SK-N-SH (cell line): ENCODE results near the gene PPP2R5C. TPM values are rescaled to one million over a fixed set of nuclear protein-coding genes. Genes with fewer than 3 reads are reported as not detected.

Source experiments
- CTCF ChIA-PET: fragments of 300-600, 350-600 bp; formaldehyde crosslinking; extraction: SDS; loops from one replicate; lab custom pipeline; 2021; lab: Yijun Ruan, JAX
- POLR2A ChIA-PET: fragments of 350-600 bp; sonication (Branson Sonifier 250); formaldehyde crosslinking; extraction: SDS; loops from one replicate; lab custom pipeline; 2020; ENCODE audit warnings: antibody characterized with exemption, inconsistent platforms; lab: Yijun Ruan, JAX
- DNase-seq: peaks from one replicate; pipeline ENCODE4 v3.0.0; 2012
- H2AFZ ChIP-seq: fragments of 200-600 bp; sonication (generic); 2 replicates; pipeline ENCODE4 v1.8.1; 2016; ENCODE audit warnings: antibody characterized with exemption, mild to moderate bottlenecking, low read depth
- H3F3A ChIP-seq: fragments of 200-600 bp; sonication (generic); replicated peaks from 2 replicates; pipeline ENCODE3; 2016; ENCODE audit warnings: antibody characterized with exemption, mild to moderate bottlenecking; ENCODE audit not compliant: insufficient read depth
- H3K27ac ChIP-seq, 2 experiments: fragments of 200-500 bp in 1 of 2; fragments of 200-600 bp in 1 of 2; sonication (Bioruptor generic) in 1 of 2; sonication (generic), shearing (Covaris generic) in 1 of 2; 2 replicates each; pipeline versions ENCODE4 v1.5.1 to v1.6.1; 2014 to 2016; ENCODE audit warnings: low read depth in 2 of 2, inconsistent platforms in 1 of 2, low read length in 1 of 2, mild to moderate bottlenecking in 1 of 2, mixed read lengths in 1 of 2
- H3K27me3 ChIP-seq: fragments of 200-600 bp; sonication (generic), shearing (Covaris generic); 2 replicates; pipeline ENCODE4 v1.6.1; 2016; ENCODE audit warnings: mixed run types; ENCODE audit not compliant: insufficient read depth
- H3K36me3 ChIP-seq, 2 experiments: fragments of 200-500 bp in 1 of 2; fragments of 200-600 bp in 1 of 2; sonication (Bioruptor generic) in 1 of 2; sonication (generic) in 1 of 2; replicated peaks in 1 of 2; 2 replicates each; pipeline versions ENCODE3 to v1.5.1; 2014 to 2016; ENCODE audit warnings: low read length in 1 of 2, mild to moderate bottlenecking in 1 of 2; ENCODE audit not compliant: insufficient read depth in 2 of 2, control insufficient read depth in 1 of 2
- H3K4me1 ChIP-seq, 2 experiments: fragments of 200-500 bp in 1 of 2; fragments of 200-600 bp in 1 of 2; sonication (Bioruptor generic) in 1 of 2; sonication (generic), shearing (Covaris generic) in 1 of 2; 2 replicates each; pipeline versions ENCODE4 v1.5.1 to v1.6.1; 2014 to 2016; ENCODE audit warnings: low read depth in 1 of 2, low read length in 1 of 2, mixed run types in 1 of 2; ENCODE audit not compliant: insufficient read depth in 2 of 2, control insufficient read depth in 1 of 2
- H3K4me2 ChIP-seq: fragments of 200-600 bp; sonication (generic), shearing (Covaris generic); 2 replicates; pipeline ENCODE4 v1.6.1; 2017; ENCODE audit warnings: mixed run types
- H3K4me3 ChIP-seq, 2 experiments: fragments of 200-500 bp in 1 of 2; fragments of 200-600 bp in 1 of 2; sonication (Bioruptor generic) in 1 of 2; sonication (generic), shearing (Covaris generic) in 1 of 2; 2 replicates each; pipeline versions ENCODE4 v1.5.1 to v1.8.1; 2014 to 2016; ENCODE audit warnings: low read depth in 2 of 2, inconsistent platforms in 1 of 2, low read length in 1 of 2, mild to moderate bottlenecking in 1 of 2, mixed read lengths in 1 of 2, moderate library complexity in 1 of 2
- H3K79me2 ChIP-seq: fragments of 200-600 bp; sonication (generic); 2 replicates; pipeline ENCODE4 v1.8.1; 2017; ENCODE audit warnings: mild to moderate bottlenecking; ENCODE audit not compliant: insufficient read depth
- H3K9ac ChIP-seq: fragments of 200-600 bp; sonication (generic); 2 replicates; pipeline ENCODE4 v1.6.1; 2017; ENCODE audit warnings: mixed run types
- H3K9me2 ChIP-seq: fragments of 200-600 bp; sonication (generic); 2 replicates; pipeline ENCODE4 v1.6.1; 2017; ENCODE audit warnings: mixed run types
- H3K9me3 ChIP-seq: fragments of 200-600 bp; sonication (generic); 2 replicates; pipeline ENCODE4 v1.6.1; 2017; ENCODE audit warnings: mixed run types, mild to moderate bottlenecking, moderate library complexity
- H4K20me1 ChIP-seq: fragments of 200-600 bp; sonication (generic); 2 replicates; pipeline ENCODE4 v1.6.1; 2017; ENCODE audit warnings: mild to moderate bottlenecking, mixed run types; ENCODE audit not compliant: insufficient read depth
- ELF1 ChIP-seq: IDR thresholded peaks from 2 replicates; pipeline ENCODE4 v1.4.0; 2012
- EZH2phosphoT487 ChIP-seq: fragments of 200-600 bp; sonication (generic); IDR thresholded peaks from 2 replicates; pipeline ENCODE4 v1.6.1; 2017; ENCODE audit warnings: low read depth, mixed run types, mild to moderate bottlenecking, antibody characterized with exemption, moderate library complexity, borderline replicate concordance
- GABPA ChIP-seq: IDR thresholded peaks from 2 replicates; pipeline ENCODE4 v1.4.0; 2012; ENCODE audit warnings: low read depth, mild to moderate bottlenecking
- MAX ChIP-seq: IDR thresholded peaks from 2 replicates; pipeline ENCODE4 v1.4.0; 2012; ENCODE audit warnings: low read depth
- PBX3 ChIP-seq: IDR thresholded peaks from 2 replicates; pipeline ENCODE4; 2012
- RCOR1 ChIP-seq: fragments of 150-350 bp; IDR thresholded peaks from 2 replicates; pipeline ENCODE4 v1.6.1; 2017; ENCODE audit warnings: antibody characterized with exemption, low read length
- SIN3A ChIP-seq: IDR thresholded peaks from 2 replicates; pipeline ENCODE4 v1.6.1; 2012; ENCODE audit warnings: low read depth, mild to moderate bottlenecking, low read length, moderate library complexity, borderline replicate concordance
- SMC3 ChIP-seq: IDR thresholded peaks from 2 replicates; pipeline ENCODE4 v1.6.1; 2012; ENCODE audit warnings: low read depth, low read length, improper control_type of control experiment
- ZBTB33 ChIP-seq: IDR thresholded peaks from 2 replicates; pipeline ENCODE4 v1.4.0; 2012; ENCODE audit warnings: low read depth, borderline replicate concordance
- WGBS: methylation state at CpG from one replicate; pipeline ENCODE4 v1.1.6; 2017; ENCODE audit warnings: low lambda C conversion rate; 5-methylcytosine and 5-hydroxymethylcytosine counted together
- polyA plus RNA-seq, 3 experiments: library from polyadenylated mRNA; depleted of rRNA; stranded (reverse); fragments of >200 nt; gene quantifications; 2 replicates each; pipeline ENCODE4 v1.2.3, GENCODE V29; 2012

Gene PPP2R5C
- polyA plus RNA-seq, 1 of the 3 experiments (the other 2 are of a cell fraction) = 43.7 TPM

GRCh38 chr14:101791919-101792572 is 30.5 kb downstream of the PPP2R5C start:
- H3K9me2 ChIP-seq = no peaks in the 10 kb centered on the region
- peak overlapping the region; percentile 39; the same call in 1 of the 2 replicates for H3K9ac ChIP-seq
- ChIA-PET CTCF (interaction anchor here (1.6 to 1.7 kb wide), 2 partner anchors 16 to 21 kb away, joined by 6 to 7 read pairs; no protein-coding TSS in a partner anchor), POLR2A (no interaction called here)
- H3K4me2 ChIP-seq = peak overlapping the region; percentile 69
- DNase-seq = no peak
- peak overlapping the region; percentile 10 to 32; a peak in 3 of 4 replicates for H3K4me3 ChIP-seq
- H3K36me3 ChIP-seq = no peaks in the 10 kb centered on the region
- H3F3A ChIP-seq = no peaks in the 10 kb centered on the region
- no peaks in the 10 kb centered on the region for H3K27me3 ChIP-seq
- no peak for TF ChIP-seq ZBTB33
- TF ChIP-seq MAX = peak; percentile 31; the same call in 1 of the 2 replicates
- no peak for TF ChIP-seq SIN3A
- H3K4me1 ChIP-seq = peaks cover 0 to 19% of the 10 kb centered on the region in 2 experiments; a peak in 2 of 4 replicates
- H3K79me2 ChIP-seq = no peaks in the 10 kb centered on the region
- H4K20me1 ChIP-seq = no peaks in the 10 kb centered on the region
- H2AFZ ChIP-seq = peak overlapping the region; percentile 61
- no peaks in the 10 kb centered on the region for H3K9me3 ChIP-seq
- H3K27ac ChIP-seq = peak overlapping the region; percentile 11 to 66; a peak in 3 of 4 replicates
- WGBS = 58% methylated on average over 5 of the region's 5 CpGs

- H3K9ac ChIP-seq = no peak overlapping the region
- no peak for DNase-seq
- CTCF ChIA-PET = no interaction called here
- H3K36me3 ChIP-seq = no peaks in the 10 kb centered on the region
- no peaks in the 10 kb centered on the region for H3F3A ChIP-seq
- POLR2A ChIA-PET = no interaction called here
- no peak overlapping the region for H3K4me2 ChIP-seq
- TF ChIP-seq SMC3 (no peak), ELF1 (no peak), MAX (no peak), GABPA (no peak), RCOR1 (no peak), PBX3 (no peak), EZH2phosphoT487 (no peak)
- H3K27me3 ChIP-seq = no peaks in the 10 kb centered on the region
- no peak overlapping the region for H3K4me3 ChIP-seq
- H4K20me1 ChIP-seq = no peaks in the 10 kb centered on the region
- no peaks in the 10 kb centered on the region for H3K79me2 ChIP-seq
- WGBS = 95% methylated on average over 8 of the region's 8 CpGs
- H3K27ac ChIP-seq = no peak overlapping the region
- no peak overlapping the region for H2AFZ ChIP-seq
- H3K4me1 ChIP-seq = peaks cover 0 to 3% of the 10 kb centered on the region in 2 experiments; a peak in 2 of 4 replicates
- H3K9me3 ChIP-seq = no peaks in the 10 kb centered on the region
- H3K9me2 ChIP-seq = no peaks in the 10 kb centered on the region
Measured at GRCh38 chr14:101796016-101796415, 34.5 kb downstream of the PPP2R5C start.
